Inflammatory macrophage (primary cell): Measurements from ENCODE around the gene CYLD.

Source experiments
- DNase-seq, 2 donors: peaks; one replicate each; pipeline ENCODE4 v3.0.0-alpha.2; 2020 to 2022

Gene CYLD

GRCh38 chr16:50821586-50821985 is 79.7 kb downstream of the CYLD start:
- no peak for DNase-seq

GRCh38 chr16:50822671-50823070 is 80.8 kb downstream of the CYLD start:
- no peak for DNase-seq

GRCh38 chr16:50826797-50827316 is 85.0 kb downstream of the CYLD start:
- no peak for DNase-seq

- no peak for DNase-seq
Observed at GRCh38 chr16:50828164-50828702, 86.3 kb downstream of the CYLD start.

GRCh38 chr16:50830698-50831097 is 88.8 kb downstream of the CYLD start:
- DNase-seq: no peak

GRCh38 chr16:50831751-50832150 is 89.9 kb downstream of the CYLD start:
- DNase-seq: no peak

GRCh38 chr16:50833929-50834328 is 92.0 kb downstream of the CYLD start:
- DNase-seq: no peak

- DNase-seq: no peak
Observed at GRCh38 chr16:50834701-50835100, 92.8 kb downstream of the CYLD start.

GRCh38 chr16:50835358-50836060 is 93.6 kb downstream of the CYLD start:
- no peak for DNase-seq

- no peak for DNase-seq
Observed at GRCh38 chr16:50836121-50836621, 94.3 kb downstream of the CYLD start.

GRCh38 chr16:50837324-50837723 is 95.4 kb downstream of the CYLD start:
- DNase-seq: no peak

GRCh38 chr16:50838165-50838564 is 96.3 kb downstream of the CYLD start:
- no peak for DNase-seq

- DNase-seq: no peak
Observed at GRCh38 chr16:50838885-50839284, 97.0 kb downstream of the CYLD start.

GRCh38 chr16:50839356-50839755 is 97.5 kb downstream of the CYLD start:
- no peak for DNase-seq

- DNase-seq: no peak
Observed at GRCh38 chr16:50839920-50840729, 98.2 kb downstream of the CYLD start.

- DNase-seq: peak in 1 of 2 donors; percentile 10
Observed at GRCh38 chr16:50841081-50841886, 99.4 kb downstream of the CYLD start.

- no peak for DNase-seq
Observed at GRCh38 chr16:50842013-50842505, 100.2 kb downstream of the CYLD start.

- no peak for DNase-seq
Observed at GRCh38 chr16:50842589-50842988, 100.7 kb downstream of the CYLD start.

- no peak for DNase-seq
Observed at GRCh38 chr16:50844840-50845239, 103.0 kb downstream of the CYLD start.

GRCh38 chr16:50845296-50845695 is 103.4 kb downstream of the CYLD start:
- DNase-seq: no peak

- DNase-seq: no peak
Observed at GRCh38 chr16:50846511-50846910, 104.6 kb downstream of the CYLD start.

- DNase-seq: no peak
Observed at GRCh38 chr16:50847166-50847565, 105.3 kb downstream of the CYLD start.
